MG63 (cell line): ENCODE data around the gene C1QTNF6. TPM values are rescaled to one million over a fixed set of nuclear protein-coding genes. Genes with fewer than 3 reads are reported as not detected.

Experiments
- DNase-seq: peaks from one replicate; pipeline ENCODE4 v3.0.0-alpha.2; 2020
- H3K27me3 ChIP-seq: fragments of 250-450 bp; sonication (Bioruptor Pico); 2 replicates; pipeline ENCODE4 v1.5.1; 2020; ENCODE audit warnings: mild to moderate bottlenecking, moderate library complexity
- H3K36me3 ChIP-seq: fragments of 250-450 bp; sonication (Bioruptor Pico); 2 replicates; pipeline ENCODE4 v1.5.1; 2020; ENCODE audit warnings: mild to moderate bottlenecking, moderate library complexity
- H3K4me3 ChIP-seq: fragments of 250-450 bp; sonication (Bioruptor Pico); 2 replicates; pipeline ENCODE4 v1.5.1; 2020; ENCODE audit warnings: mild to moderate bottlenecking, moderate library complexity
- H3K9me3 ChIP-seq: fragments of 250-450 bp; sonication (Bioruptor Pico); 2 replicates; pipeline ENCODE4 v1.5.1; 2020; ENCODE audit warnings: mild to moderate bottlenecking, moderate library complexity
- total RNA-seq: library from RNA; depleted of rRNA; stranded (reverse); fragments of >200 nt; shearing (Covaris generic); gene quantifications from 2 replicates; pipeline ENCODE4 v1.2.3, GENCODE V29; 2014; ENCODE audit warnings: low replicate concordance

Gene C1QTNF6
- total RNA-seq, 1 experiment from 2014 or later: 3.9 TPM

- DNase-seq: no peak
- H3K9me3 ChIP-seq: no peaks in the 10 kb centered on the region
- no peaks in the 10 kb centered on the region for H3K27me3 ChIP-seq
- H3K36me3 ChIP-seq: no peaks in the 10 kb centered on the region
- H3K4me3 ChIP-seq: no peak overlapping the region
Observed at GRCh38 chr22:37148031-37148651, 39.9 kb downstream of the C1QTNF6 start.

GRCh38 chr22:37147186-37147990 is 40.7 kb downstream of the C1QTNF6 start:
- Histone ChIP-seq H3K36me3 (no peaks in the 10 kb centered on the region), H3K27me3 (no peaks in the 10 kb centered on the region), H3K4me3 (no peak overlapping the region), H3K9me3 (no peaks in the 10 kb centered on the region)
- DNase-seq: no peak

- no peak for DNase-seq
- Histone ChIP-seq H3K36me3 (no peaks in the 10 kb centered on the region), H3K9me3 (no peaks in the 10 kb centered on the region), H3K27me3 (no peaks in the 10 kb centered on the region), H3K4me3 (no peak overlapping the region)
Observed at GRCh38 chr22:37146507-37147180, 41.4 kb downstream of the C1QTNF6 start.

GRCh38 chr22:37146051-37146385 is 42.0 kb downstream of the C1QTNF6 start:
- H3K27me3 ChIP-seq: no peaks in the 10 kb centered on the region
- no peaks in the 10 kb centered on the region for H3K36me3 ChIP-seq
- H3K4me3 ChIP-seq: no peak overlapping the region
- H3K9me3 ChIP-seq: no peaks in the 10 kb centered on the region
- no peak for DNase-seq

- Histone ChIP-seq H3K27me3 (no peaks in the 10 kb centered on the region), H3K9me3 (no peaks in the 10 kb centered on the region), H3K36me3 (no peaks in the 10 kb centered on the region), H3K4me3 (no peak overlapping the region)
- DNase-seq: no peak
Observed at GRCh38 chr22:37145180-37146050, 42.6 kb downstream of the C1QTNF6 start.

- Histone ChIP-seq H3K36me3 (no peaks in the 10 kb centered on the region), H3K27me3 (no peaks in the 10 kb centered on the region)
- DNase-seq: no peak
Observed at GRCh38 chr22:37144180-37144554, 43.9 kb downstream of the C1QTNF6 start.

GRCh38 chr22:37141971-37142370 is 46.1 kb downstream of the C1QTNF6 start:
- Histone ChIP-seq H3K27me3 (no peaks in the 10 kb centered on the region), H3K36me3 (no peaks in the 10 kb centered on the region), H3K4me3 (no peak overlapping the region)

More at GRCh38 chr22:37144180-37144554, 43.9 kb downstream of the C1QTNF6 start:
- H3K4me3 ChIP-seq: no peak overlapping the region
- H3K9me3 ChIP-seq: no peaks in the 10 kb centered on the region

GRCh38 chr22:37141476-37141875 is 46.6 kb downstream of the C1QTNF6 start:
- no peak for DNase-seq
- Histone ChIP-seq H3K4me3 (no peak overlapping the region), H3K9me3 (no peaks in the 10 kb centered on the region)

More at GRCh38 chr22:37141971-37142370, 46.1 kb downstream of the C1QTNF6 start:
- no peaks in the 10 kb centered on the region for H3K9me3 ChIP-seq
- DNase-seq: no peak

GRCh38 chr22:37140686-37141323 is 47.2 kb downstream of the C1QTNF6 start:
- Histone ChIP-seq H3K9me3 (no peaks in the 10 kb centered on the region), H3K27me3 (no peaks in the 10 kb centered on the region), H3K4me3 (no peak overlapping the region), H3K36me3 (no peaks in the 10 kb centered on the region)
- DNase-seq: no peak

More at GRCh38 chr22:37141476-37141875, 46.6 kb downstream of the C1QTNF6 start:
- H3K27me3 ChIP-seq: no peaks in the 10 kb centered on the region
- H3K36me3 ChIP-seq: no peaks in the 10 kb centered on the region

- no peak for DNase-seq
- Histone ChIP-seq H3K4me3 (no peak overlapping the region), H3K36me3 (no peaks in the 10 kb centered on the region), H3K9me3 (no peaks in the 10 kb centered on the region), H3K27me3 (no peaks in the 10 kb centered on the region)
Observed at GRCh38 chr22:37139762-37140161, 48.3 kb downstream of the C1QTNF6 start.

- no peak overlapping the region for H3K4me3 ChIP-seq
- H3K36me3 ChIP-seq: no peaks in the 10 kb centered on the region
- DNase-seq: no peak
- no peaks in the 10 kb centered on the region for H3K27me3 ChIP-seq
- no peaks in the 10 kb centered on the region for H3K9me3 ChIP-seq
Observed at GRCh38 chr22:37138849-37139561, 49.0 kb downstream of the C1QTNF6 start.

- no peak for DNase-seq
- no peaks in the 10 kb centered on the region for H3K27me3 ChIP-seq
- H3K9me3 ChIP-seq: no peaks in the 10 kb centered on the region
Observed at GRCh38 chr22:37137903-37138665, 50.0 kb downstream of the C1QTNF6 start.

GRCh38 chr22:37137131-37137530 is 50.9 kb downstream of the C1QTNF6 start:
- Histone ChIP-seq H3K9me3 (no peaks in the 10 kb centered on the region), H3K36me3 (no peaks in the 10 kb centered on the region), H3K27me3 (no peaks in the 10 kb centered on the region), H3K4me3 (no peak overlapping the region)
- no peak for DNase-seq

More at GRCh38 chr22:37137903-37138665, 50.0 kb downstream of the C1QTNF6 start:
- no peak overlapping the region for H3K4me3 ChIP-seq
- H3K36me3 ChIP-seq: no peaks in the 10 kb centered on the region

GRCh38 chr22:37135023-37135422 is 53.0 kb downstream of the C1QTNF6 start:
- H3K9me3 ChIP-seq: no peaks in the 10 kb centered on the region
- no peaks in the 10 kb centered on the region for H3K27me3 ChIP-seq
- no peak for DNase-seq
- H3K4me3 ChIP-seq: no peak overlapping the region
- H3K36me3 ChIP-seq: no peaks in the 10 kb centered on the region
